Suprapubic skin (tissue), 4 donors: ENCODE measurements around the gene RNASET2. TPM values are rescaled to one million over a fixed set of nuclear protein-coding genes. Genes with fewer than 3 reads are reported as not detected.

ENCODE experiments used
- DNase-seq, 2 donors: peaks; one replicate each; pipeline ENCODE4 v3.0.0-alpha.2; 2019; ENCODE audit warnings: low spot score in 2 of 2
- H3K27ac ChIP-seq: fragments of 200-600 bp; sonication (generic); one replicate; pipeline ENCODE4 v1.5.1; 2019
- H3K27me3 ChIP-seq: fragments of 200-600 bp; sonication (generic); one replicate; pipeline ENCODE4 v1.5.1; 2019
- H3K36me3 ChIP-seq: fragments of 200-600 bp; sonication (generic); one replicate; pipeline ENCODE4 v1.5.1; 2019
- H3K4me1 ChIP-seq: fragments of 200-600 bp; sonication (generic); one replicate; pipeline ENCODE4 v1.5.1; 2019
- H3K4me3 ChIP-seq: fragments of 200-600 bp; sonication (generic); one replicate; pipeline ENCODE4 v1.5.1; 2019; ENCODE audit warnings: mild to moderate bottlenecking
- H3K9me3 ChIP-seq: fragments of 200-600 bp; sonication (generic); one replicate; pipeline ENCODE4 v1.5.1; 2019
- CTCF ChIP-seq, 2 donors: fragments of 200-600 bp in 1 of 2; fragments of 450-650 bp in 1 of 2; sonication (generic) in 1 of 2; IDR thresholded peaks; one replicate each; pipeline ENCODE4 v1.5.1; 2016 to 2019; ENCODE audit warnings: antibody characterized with exemption in 2 of 2, mild to moderate bottlenecking in 1 of 2, moderate library complexity in 1 of 2
- EP300 ChIP-seq: sonication (generic); formaldehyde crosslinking; IDR thresholded peaks from one replicate; pipeline ENCODE4 v1.6.1; 2017; ENCODE audit warnings: antibody characterized with exemption
- POLR2A ChIP-seq, 2 donors: fragments of 450-650 bp; IDR thresholded peaks; one replicate each; pipeline ENCODE4 v1.6.1; 2017; ENCODE audit warnings: antibody characterized with exemption in 2 of 2, mild to moderate bottlenecking in 2 of 2, moderate library complexity in 2 of 2
- POLR2AphosphoS5 ChIP-seq, 3 donors: sonication (generic); formaldehyde crosslinking; IDR thresholded peaks; one replicate each; pipeline ENCODE4 v1.6.1; 2017; ENCODE audit warnings: antibody characterized with exemption in 3 of 3
- WGBS: methylation state at CpG from one replicate; pipeline ENCODE4 v1.1.5; 2018; 5-methylcytosine and 5-hydroxymethylcytosine counted together
- total RNA-seq, 4 donors: library from RNA; depleted of rRNA; stranded (reverse); fragments of >200 nt; gene quantifications; one replicate each; pipeline ENCODE4 v1.1.0, GENCODE V29; 2016

The RNASET2 gene
- total RNA-seq, 4 donors from 2014 or later, result 36.3 to 62.5 (median 53.9) TPM

GRCh38 chr6:166970091-166970490, 13.7 kb upstream of the RNASET2 start:
- Histone ChIP-seq H3K9me3 (no peaks in the 10 kb centered on the region), H3K4me1 (peaks cover 4% of the 10 kb centered on the region), H3K4me3 (no peak overlapping the region), H3K27ac (no peak overlapping the region), H3K27me3 (no peaks in the 10 kb centered on the region), H3K36me3 (no peaks in the 10 kb centered on the region)
- DNase-seq, result no peak
- TF ChIP-seq POLR2AphosphoS5 (IDR thresholded peaks at IDR 0.05), result no peak
- TF ChIP-seq EP300, result no peak
- no peak for TF ChIP-seq CTCF (IDR thresholded peaks at IDR 0.05)
- no peak for TF ChIP-seq POLR2A (IDR thresholded peaks at IDR 0.05)

GRCh38 chr6:166969390-166970002, 13.1 kb upstream of the RNASET2 start:
- H3K4me3 ChIP-seq, result no peak overlapping the region
- no peaks in the 10 kb centered on the region for H3K9me3 ChIP-seq
- H3K27me3 ChIP-seq, result no peaks in the 10 kb centered on the region
- 61% methylated on average over 8 of the region's 8 CpGs for WGBS
- no peak overlapping the region for H3K27ac ChIP-seq
- TF ChIP-seq EP300 (no peak), POLR2A (IDR thresholded peaks at IDR 0.05) (no peak), POLR2AphosphoS5 (IDR thresholded peaks at IDR 0.05) (no peak), CTCF (IDR thresholded peaks at IDR 0.05) (no peak)
- DNase-seq, result no peak
- peaks cover 4% of the 10 kb centered on the region for H3K4me1 ChIP-seq
- no peaks in the 10 kb centered on the region for H3K36me3 ChIP-seq

GRCh38 chr6:166966268-166966667, 9.9 kb upstream of the RNASET2 start:
- H3K36me3 ChIP-seq, result no peaks in the 10 kb centered on the region
- DNase-seq, result no peak
- no peaks in the 10 kb centered on the region for H3K9me3 ChIP-seq
- no peaks in the 10 kb centered on the region for H3K27me3 ChIP-seq
- WGBS, result 100% methylated on average over 2 of the region's 2 CpGs
- TF ChIP-seq EP300 (no peak), POLR2AphosphoS5 (IDR thresholded peaks at IDR 0.05) (no peak), POLR2A (IDR thresholded peaks at IDR 0.05) (no peak), CTCF (IDR thresholded peaks at IDR 0.05) (no peak)
- H3K27ac ChIP-seq, result no peak overlapping the region
- H3K4me1 ChIP-seq, result peaks cover 4% of the 10 kb centered on the region
- no peak overlapping the region for H3K4me3 ChIP-seq

GRCh38 chr6:166960609-166960978, 4.2 kb upstream of the RNASET2 start:
- 90% methylated on average over 3 of the region's 3 CpGs for WGBS

More at GRCh38 chr6:166960609-166960978, 4.2 kb upstream of the RNASET2 start:
- TF ChIP-seq EP300 (no peak), CTCF (IDR thresholded peaks at IDR 0.05) (no peak), POLR2AphosphoS5 (IDR thresholded peaks at IDR 0.05) (no peak), POLR2A (IDR thresholded peaks at IDR 0.05) (no peak)
- no peaks in the 10 kb centered on the region for H3K27me3 ChIP-seq
- H3K4me1 ChIP-seq, result peaks cover 19% of the 10 kb centered on the region
- H3K27ac ChIP-seq, result no peak overlapping the region
- H3K4me3 ChIP-seq, result no peak overlapping the region
- H3K9me3 ChIP-seq, result no peaks in the 10 kb centered on the region
- no peaks in the 10 kb centered on the region for H3K36me3 ChIP-seq
- no peak for DNase-seq
